Parathyroid adenoma (tissue), 2 donors: ENCODE data around the gene NADK2.

Source experiments
- H2AFZ ChIP-seq: fragments of 300-600 bp; sonication (generic); one replicate; pipeline ENCODE4 v1.7.0; 2017; ENCODE audit warnings: antibody characterized with exemption, mild to moderate bottlenecking
- H3K27ac ChIP-seq: fragments of 300-600 bp; sonication (generic); one replicate; pipeline ENCODE4 v1.7.0; 2017
- H3K27me3 ChIP-seq: fragments of 300-600 bp; sonication (generic); one replicate; pipeline ENCODE4 v1.7.0; 2017; ENCODE audit warnings: low read length; ENCODE audit not compliant: control insufficient read depth, insufficient read depth
- H3K36me3 ChIP-seq: fragments of 300-600 bp; sonication (generic); one replicate; pipeline ENCODE4 v1.7.0; 2017; ENCODE audit warnings: low read length; ENCODE audit not compliant: control insufficient read depth, insufficient read depth
- H3K4me1 ChIP-seq: fragments of 300-600 bp; sonication (generic); one replicate; pipeline ENCODE4 v1.7.0; 2017; ENCODE audit warnings: control low read depth
- H3K4me2 ChIP-seq: fragments of 300-600 bp; sonication (generic); one replicate; pipeline ENCODE4 v1.7.0; 2017; ENCODE audit warnings: low read length
- H3K4me3 ChIP-seq: fragments of 300-600 bp; sonication (generic); one replicate; pipeline ENCODE4 v1.7.0; 2017; ENCODE audit warnings: low read depth, low read length
- H3K79me2 ChIP-seq: fragments of 300-600 bp; sonication (generic); one replicate; pipeline ENCODE4 v1.7.0; 2017; ENCODE audit warnings: control low read depth
- H3K9ac ChIP-seq: fragments of 300-600 bp; sonication (generic); one replicate; pipeline ENCODE4 v1.7.0; 2017; ENCODE audit warnings: mild to moderate bottlenecking
- H3K9me3 ChIP-seq: fragments of 300-600 bp; sonication (generic); one replicate; pipeline ENCODE4 v1.7.0; 2017; ENCODE audit warnings: low read length; ENCODE audit not compliant: control insufficient read depth
- CTCF ChIP-seq: fragments of 300-600 bp; sonication (generic); IDR thresholded peaks from one replicate; pipeline ENCODE4 v1.7.0; 2017; ENCODE audit warnings: antibody characterized with exemption, mild to moderate bottlenecking
- donor health status: primary hyperparathyroidism.

NADK2 gene

DNA sequence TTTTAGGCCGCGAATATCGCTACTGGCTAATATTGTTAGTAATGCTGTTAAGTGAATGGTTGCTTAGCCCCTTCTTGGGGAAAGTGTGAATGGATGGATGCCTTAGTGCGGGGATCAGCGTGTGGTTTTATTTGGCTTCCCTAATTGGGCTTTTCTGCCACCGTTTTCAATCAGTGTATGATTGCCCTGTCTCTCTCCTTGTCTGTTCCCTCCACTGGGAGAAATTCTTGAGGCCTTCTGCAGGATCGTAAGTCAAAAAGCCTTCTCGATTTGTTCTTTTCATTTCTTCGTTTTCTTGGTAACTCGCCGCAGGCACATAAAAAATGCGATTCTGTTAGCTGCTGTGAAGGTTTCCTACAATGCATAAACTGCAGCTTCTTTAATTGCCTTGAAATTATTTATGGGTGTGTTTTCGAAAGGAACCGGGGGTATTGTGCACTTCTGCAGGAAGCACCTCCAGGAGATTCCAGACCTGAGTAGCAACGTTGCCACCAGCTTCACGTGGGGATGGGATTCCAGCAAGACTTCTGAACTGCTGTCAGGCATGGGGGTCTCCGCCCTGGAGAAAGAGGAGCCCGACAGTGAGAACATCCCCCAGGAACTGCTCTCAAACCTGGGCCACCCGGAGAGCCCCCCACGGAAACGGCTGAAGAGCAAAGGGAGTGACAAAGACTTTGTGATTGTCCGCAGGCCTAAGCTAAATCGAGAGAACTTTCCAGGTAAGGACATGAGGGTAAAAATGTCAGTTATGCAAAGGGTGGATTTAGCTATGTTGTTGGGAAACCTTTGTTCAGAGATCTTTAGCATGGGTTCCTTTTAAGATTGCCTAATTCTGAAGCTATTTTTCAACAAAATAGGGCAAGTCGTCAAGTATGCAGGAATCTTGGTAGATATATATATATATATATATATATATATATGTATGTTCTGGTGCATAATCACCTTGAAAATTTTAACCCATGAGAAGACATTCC lies 89.1 kb downstream of the NADK2 start:
- TF ChIP-seq CTCF, result no peak
- Histone ChIP-seq H3K27ac (no peak overlapping the region), H3K36me3 (no peaks in the 10 kb centered on the region), H3K79me2 (peaks cover 12% of the 10 kb centered on the region), H3K4me3 (peak overlapping the region; percentile 96), H3K9ac (no peak overlapping the region), H3K4me2 (peak overlapping the region; percentile 85), H3K4me1 (no peaks in the 10 kb centered on the region), H3K27me3 (no peaks in the 10 kb centered on the region), H3K9me3 (no peaks in the 10 kb centered on the region), H2AFZ (peak overlapping the region; percentile 97)

DNA sequence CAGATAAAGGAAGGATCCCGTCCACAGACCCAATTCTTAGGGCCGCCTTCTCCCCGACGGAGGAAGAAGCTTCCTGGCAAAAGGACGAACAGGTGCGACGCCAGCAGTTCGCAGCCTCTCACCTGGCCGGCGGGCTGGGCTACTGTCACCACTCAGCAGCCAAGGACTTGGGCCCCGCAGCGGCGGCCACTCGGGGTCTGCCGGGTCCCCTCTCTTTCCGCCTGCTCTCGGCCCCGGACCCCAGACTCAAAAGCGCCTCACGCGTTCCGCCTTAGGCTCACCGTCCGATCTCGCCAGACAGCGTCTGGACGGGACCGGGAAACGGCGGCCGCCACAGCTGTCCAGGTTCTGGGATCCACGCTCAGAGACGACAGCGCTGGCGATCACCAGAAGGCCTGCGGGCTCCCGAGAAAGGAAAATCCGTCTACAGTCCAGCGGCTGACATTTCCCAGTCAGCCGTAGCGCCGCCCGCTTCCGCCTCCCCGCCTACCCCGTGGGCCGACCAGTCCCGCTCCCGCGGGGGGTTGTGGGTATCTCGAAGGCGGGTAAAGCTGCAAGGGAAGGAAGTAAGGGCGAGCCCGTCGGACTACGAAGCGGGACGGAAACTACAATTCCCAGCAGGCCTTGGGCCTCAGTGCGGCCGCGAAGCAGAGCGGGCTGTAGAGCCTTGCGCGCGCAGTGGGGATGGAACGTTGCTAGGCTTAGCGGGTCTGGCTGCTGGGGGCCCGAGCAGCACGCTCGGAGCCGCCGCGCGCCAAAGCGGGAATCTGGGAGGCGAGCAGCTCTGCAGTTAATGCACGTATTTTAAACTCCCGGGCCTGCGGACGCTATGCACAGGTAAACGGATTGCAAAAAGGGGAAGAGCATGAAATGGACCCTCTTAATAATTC lies 90.0 kb downstream of the NADK2 start, which contains the start of the genes LMBRD2 and SKP2:
Gene LMBRD2, minus strand, starts transcription at position 454 of the 890 bp plus-strand sequence. CDS start 8,538 bp downstream, outside the sequence.
Gene SKP2, plus strand, starts transcription at position 678 of the 890 bp plus-strand sequence. Its CDS starts 152 bp downstream, at position 830.
- H3K4me3 ChIP-seq, result peak within 1 kb of the TSS; percentile 96
- no peaks in the 10 kb centered on the region for H3K4me1 ChIP-seq
- H3K36me3 ChIP-seq, result no peaks in the 10 kb centered on the region
- H3K79me2 ChIP-seq, result peaks cover 8% of the 10 kb centered on the region
- no peaks in the 10 kb centered on the region for H3K27me3 ChIP-seq
- peak within 1 kb of the TSS; percentile 78 for H3K27ac ChIP-seq
- TF ChIP-seq CTCF, result no peak
- H2AFZ ChIP-seq, result peak within 1 kb of the TSS; percentile 97
- peak within 1 kb of the TSS; percentile 85 for H3K4me2 ChIP-seq
- peak within 1 kb of the TSS; percentile 69 for H3K9ac ChIP-seq
- H3K9me3 ChIP-seq, result no peaks in the 10 kb centered on the region

GRCh38 chr5:36150676-36151433 lies 90.9 kb downstream of the NADK2 start:
- no peak for TF ChIP-seq CTCF
- H3K4me1 ChIP-seq, result no peaks in the 10 kb centered on the region

GRCh38 chr5:36147681-36148080 lies 94.0 kb downstream of the NADK2 start:
- Histone ChIP-seq H3K9ac (no peak overlapping the region), H3K27me3 (no peaks in the 10 kb centered on the region), H3K9me3 (no peaks in the 10 kb centered on the region), H3K27ac (no peak overlapping the region), H3K4me2 (no peak overlapping the region), H3K4me3 (no peak overlapping the region), H3K79me2 (peaks cover 6% of the 10 kb centered on the region), H3K4me1 (no peaks in the 10 kb centered on the region), H3K36me3 (no peaks in the 10 kb centered on the region), H2AFZ (no peak overlapping the region)
- no peak for TF ChIP-seq CTCF

More at GRCh38 chr5:36150676-36151433, 90.9 kb downstream of the NADK2 start:
- Histone ChIP-seq H3K9me3 (no peaks in the 10 kb centered on the region), H3K4me3 (peak overlapping the region; percentile 96), H3K9ac (peak overlapping the region; percentile 69), H3K79me2 (peaks cover 8% of the 10 kb centered on the region), H3K27me3 (no peaks in the 10 kb centered on the region), H3K27ac (peak overlapping the region; percentile 78), H2AFZ (peak overlapping the region; percentile 97), H3K36me3 (no peaks in the 10 kb centered on the region), H3K4me2 (peak overlapping the region; percentile 85)
